SK-N-SH treated with all-trans-retinoic acid at 6 μM for 48 hours (cell line): ENCODE measurements around the gene AP1G2.

Experiments used
- ATAC-seq: fragments of 200-7000 bp; cut with Tn5 transposase; 3 replicates; pipeline ENCODE4 v1.9.1; 2020; ENCODE audit warnings: mild to moderate bottlenecking, moderate library complexity
- ARNTL ChIP-seq: fragments of 450-650 bp; formaldehyde crosslinking; IDR thresholded peaks from 2 replicates; pipeline ENCODE4 v1.5.0; 2020; ENCODE audit warnings: low read depth, mild to moderate bottlenecking, moderate library complexity, borderline replicate concordance
- BACH2 ChIP-seq: fragments of 250-450 bp; sonication (Bioruptor Pico); IDR thresholded peaks from 2 replicates; pipeline ENCODE4 v1.9.0; 2021; ENCODE audit warnings: mild to moderate bottlenecking, borderline replicate concordance
- CREB5 ChIP-seq: fragments of 250-450 bp; sonication (Bioruptor Pico); IDR thresholded peaks from 2 replicates; pipeline ENCODE4 v1.5.1; 2020; ENCODE audit warnings: low read depth, mild to moderate bottlenecking, moderate library complexity
- CSDC2 ChIP-seq: fragments of 250-450 bp; sonication (Bioruptor Pico); IDR thresholded peaks from 2 replicates; pipeline ENCODE4 v1.5.0; 2020; ENCODE audit warnings: mild to moderate bottlenecking, moderate library complexity
- CSRNP3 ChIP-seq: fragments of 250-450 bp; sonication (Bioruptor Pico); IDR thresholded peaks from 2 replicates; pipeline ENCODE4 v1.5.1; 2021; ENCODE audit warnings: mild to moderate bottlenecking, moderate library complexity
- ESRRG ChIP-seq: fragments of 250-450 bp; sonication (Bioruptor Pico); IDR thresholded peaks from 2 replicates; pipeline ENCODE4 v1.6.1; 2021; ENCODE audit warnings: mild to moderate bottlenecking
- GLIS3 ChIP-seq: fragments of 250-450 bp; sonication (Bioruptor Pico); IDR thresholded peaks from 2 replicates; pipeline ENCODE4 v1.5.0; 2020; ENCODE audit warnings: mild to moderate bottlenecking, moderate library complexity
- PATZ1 ChIP-seq: fragments of 250-450 bp; sonication (Bioruptor Pico); IDR thresholded peaks from 2 replicates; pipeline ENCODE4 v1.8.0; 2020; ENCODE audit warnings: mild to moderate bottlenecking, moderate library complexity, borderline replicate concordance
- POU6F1 ChIP-seq: fragments of 250-450 bp; sonication (Bioruptor Pico); IDR thresholded peaks from 2 replicates; pipeline ENCODE4 v1.8.0; 2021; ENCODE audit warnings: low read depth, mild to moderate bottlenecking, moderate library complexity, borderline replicate concordance
- PPARA ChIP-seq: fragments of 250-450 bp; sonication (Bioruptor Pico); IDR thresholded peaks from 2 replicates; pipeline ENCODE4 v1.5.0; 2020; ENCODE audit warnings: mild to moderate bottlenecking, borderline replicate concordance
- RARB ChIP-seq: fragments of 250-450 bp; sonication (Bioruptor Pico); IDR thresholded peaks from 2 replicates; pipeline ENCODE4 v1.8.0; 2021; ENCODE audit warnings: mild to moderate bottlenecking, moderate library complexity
- SNAI2 ChIP-seq: fragments of 250-450 bp; sonication (Bioruptor Pico); IDR thresholded peaks from 2 replicates; pipeline ENCODE4 v1.5.0; 2020; ENCODE audit warnings: mild to moderate bottlenecking, moderate library complexity
- TCF4 ChIP-seq: fragments of 250-450 bp; sonication (Bioruptor Pico); IDR thresholded peaks from 2 replicates; pipeline ENCODE4 v1.8.0; 2021; ENCODE audit warnings: mild to moderate bottlenecking, moderate library complexity, borderline replicate concordance
- TOX ChIP-seq: fragments of 250-450 bp; sonication (Bioruptor Pico); IDR thresholded peaks from 2 replicates; pipeline ENCODE4 v1.8.0; 2021; ENCODE audit warnings: mild to moderate bottlenecking, moderate library complexity, borderline replicate concordance
- ZC3H10 ChIP-seq: fragments of 250-450 bp; sonication (Bioruptor Pico); IDR thresholded peaks from 2 replicates; pipeline ENCODE4 v1.5.1; 2021; ENCODE audit warnings: mild to moderate bottlenecking, moderate library complexity
- ZFP3 ChIP-seq: fragments of 250-450 bp; sonication (Bioruptor Pico); IDR thresholded peaks from 2 replicates; pipeline ENCODE4 v1.5.0; 2020; ENCODE audit warnings: mild to moderate bottlenecking, moderate library complexity
- ZFP30 ChIP-seq: fragments of 450-650 bp; formaldehyde crosslinking; IDR thresholded peaks from 2 replicates; pipeline ENCODE4 v1.5.0; 2022; ENCODE audit warnings: mild to moderate bottlenecking, moderate library complexity
- ZNF565 ChIP-seq: fragments of 450-650 bp; formaldehyde crosslinking; conservative IDR thresholded peaks from 2 replicates; pipeline ENCODE4 v1.5.0; 2020; ENCODE audit warnings: low read depth, mild to moderate bottlenecking, moderate library complexity
- ZNF70 ChIP-seq: fragments of 450-650 bp; formaldehyde crosslinking; IDR thresholded peaks from 2 replicates; pipeline ENCODE4 v1.5.0; 2020; ENCODE audit warnings: mild to moderate bottlenecking, moderate library complexity
- ZNF8 ChIP-seq: fragments of 450-650 bp; formaldehyde crosslinking; IDR thresholded peaks from 2 replicates; pipeline ENCODE4 v1.5.0; 2020; ENCODE audit warnings: mild to moderate bottlenecking, moderate library complexity

AP1G2 gene

GRCh38 chr14:23605931-23606585 lies 38.5 kb upstream of the AP1G2 start:
- ATAC-seq, result no peak
- no peak for TF ChIP-seq PPARA (CRISPR knock-in tag)
- no peak for TF ChIP-seq GLIS3 (CRISPR knock-in tag)
- TF ChIP-seq ZNF8 (CRISPR knock-in tag), result no peak
- TF ChIP-seq SNAI2, result no peak
- no peak for TF ChIP-seq ZFP30 (CRISPR knock-in tag)
- no peak for TF ChIP-seq CSDC2 (CRISPR knock-in tag)
- TF ChIP-seq ZNF70 (CRISPR knock-in tag), result no peak
- no peak for TF ChIP-seq ESRRG (CRISPR knock-in tag)
- TF ChIP-seq RARB (CRISPR knock-in tag), result no peak

- TF ChIP-seq CSRNP3 (CRISPR knock-in tag) (no peak), CSDC2 (CRISPR knock-in tag) (no peak), ZNF565 (CRISPR knock-in tag) (no peak), ZC3H10 (CRISPR knock-in tag) (no peak), ZFP30 (CRISPR knock-in tag) (no peak), PPARA (CRISPR knock-in tag) (no peak), ARNTL (CRISPR knock-in tag) (no peak), BACH2 (CRISPR knock-in tag) (no peak), POU6F1 (CRISPR knock-in tag) (no peak), ZNF70 (CRISPR knock-in tag) (no peak), TCF4 (CRISPR knock-in tag) (no peak), CREB5 (CRISPR knock-in tag) (no peak), RARB (CRISPR knock-in tag) (no peak)
- no peak for ATAC-seq
These were observed 37.1 kb upstream of the AP1G2 start for GRCh38 chr14:23604675-23605170.

- no peak for TF ChIP-seq CSDC2 (CRISPR knock-in tag)
- TF ChIP-seq GLIS3 (CRISPR knock-in tag), result no peak
- TF ChIP-seq ZC3H10 (CRISPR knock-in tag), result no peak
- no peak for TF ChIP-seq ESRRG (CRISPR knock-in tag)
- TF ChIP-seq RARB (CRISPR knock-in tag), result no peak
- no peak for TF ChIP-seq POU6F1 (CRISPR knock-in tag)
- no peak for TF ChIP-seq PATZ1
- no peak for TF ChIP-seq TOX
- no peak for TF ChIP-seq ZFP3 (CRISPR knock-in tag)
- TF ChIP-seq ZNF8 (CRISPR knock-in tag), result no peak
- no peak for ATAC-seq
These were observed 36.6 kb upstream of the AP1G2 start for GRCh38 chr14:23604148-23604547.

- ATAC-seq, result no peak
- TF ChIP-seq SNAI2 (no peak), CSRNP3 (CRISPR knock-in tag) (no peak), ZNF70 (CRISPR knock-in tag) (no peak), ZNF565 (CRISPR knock-in tag) (no peak), PATZ1 (no peak), TCF4 (CRISPR knock-in tag) (no peak), POU6F1 (CRISPR knock-in tag) (no peak), RARB (CRISPR knock-in tag) (no peak), PPARA (CRISPR knock-in tag) (no peak), TOX (no peak), CSDC2 (CRISPR knock-in tag) (no peak)
These were observed 35.5 kb upstream of the AP1G2 start for GRCh38 chr14:23603103-23603502.
